Measurements from ENCODE around the gene GLP2R.
A peak's percentile ranks its signal among the peaks of the same experiment; 100 is the strongest.

Gene GLP2R

DNA sequence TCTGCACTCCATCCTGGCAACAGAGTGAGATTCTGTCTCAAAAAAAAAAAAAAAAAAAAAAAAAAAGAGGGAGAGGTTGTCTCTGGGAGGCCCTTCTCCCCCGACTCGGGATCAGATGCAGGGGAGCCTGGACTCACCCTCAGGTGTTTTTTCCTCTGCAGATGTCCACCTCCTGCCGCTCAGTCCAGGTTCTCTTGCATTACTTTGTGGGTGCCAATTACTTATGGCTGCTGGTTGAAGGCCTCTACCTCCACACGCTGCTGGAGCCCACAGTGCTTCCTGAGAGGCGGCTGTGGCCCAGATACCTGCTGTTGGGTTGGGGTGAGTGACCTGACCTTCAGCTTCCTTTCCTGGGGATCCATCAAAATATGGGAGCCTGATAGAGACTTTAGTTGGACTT is 34.1 kb downstream of the GLP2R start:
- DNase-seq = no peak

DNA sequence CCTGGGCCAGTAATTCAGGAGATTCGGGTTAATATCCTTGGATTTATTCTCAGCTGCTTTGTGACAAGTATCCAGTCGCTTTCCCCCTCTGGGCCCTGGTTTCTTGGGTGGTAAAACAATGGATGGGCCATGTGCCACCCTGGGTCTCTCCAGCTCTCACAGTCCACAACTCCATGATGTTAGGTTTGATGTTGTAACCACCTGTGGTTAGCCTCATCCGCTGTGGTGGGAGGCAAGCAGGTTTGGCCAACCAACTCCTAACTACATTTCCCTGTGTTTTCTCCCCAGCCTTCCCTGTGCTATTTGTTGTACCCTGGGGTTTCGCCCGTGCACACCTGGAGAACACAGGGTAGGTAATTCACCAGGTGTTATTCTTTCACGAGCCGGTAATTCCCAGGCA is 35.1 kb downstream of the GLP2R start:
- DNase-seq = no peak

DNA sequence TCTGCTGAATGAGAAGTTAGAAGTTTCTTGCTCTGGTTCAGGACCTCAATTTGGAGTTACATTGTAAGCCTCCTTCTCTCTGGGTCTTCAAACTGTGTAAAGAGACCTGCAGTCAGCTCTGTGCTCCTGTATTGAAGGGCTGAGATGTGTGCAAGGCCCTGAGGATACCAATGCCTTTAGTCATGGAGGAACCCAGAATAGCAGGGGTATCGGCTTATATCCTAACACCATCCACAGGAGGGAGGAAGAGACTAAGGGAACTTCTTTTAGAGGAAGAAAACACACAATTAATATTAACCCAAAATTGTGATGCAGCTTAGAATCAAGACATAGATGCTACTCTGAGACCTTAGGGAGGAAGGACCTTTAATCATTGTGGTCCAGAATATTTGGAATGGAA is 36.5 kb downstream of the GLP2R start:
- no peak for DNase-seq

DNA sequence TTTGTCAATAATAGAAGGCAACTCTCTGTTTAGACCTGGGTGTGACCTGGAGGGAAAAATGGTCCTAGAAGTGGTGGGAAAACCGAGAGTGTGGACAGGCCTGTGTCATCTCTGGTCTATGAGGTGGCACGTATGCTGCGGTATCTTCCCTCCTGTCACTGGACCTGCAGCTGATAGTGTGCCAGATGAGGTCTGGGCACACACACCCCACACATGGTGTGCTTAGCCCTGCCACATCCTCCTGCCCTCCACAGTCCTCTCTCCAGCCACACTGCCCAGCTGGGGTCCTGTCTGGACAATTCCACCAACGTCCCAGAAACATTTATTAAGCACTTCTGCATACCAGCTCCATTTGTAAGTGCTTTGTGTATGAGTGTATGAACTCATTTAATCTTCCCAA is 37.2 kb downstream of the GLP2R start:
- no peak for DNase-seq

DNA sequence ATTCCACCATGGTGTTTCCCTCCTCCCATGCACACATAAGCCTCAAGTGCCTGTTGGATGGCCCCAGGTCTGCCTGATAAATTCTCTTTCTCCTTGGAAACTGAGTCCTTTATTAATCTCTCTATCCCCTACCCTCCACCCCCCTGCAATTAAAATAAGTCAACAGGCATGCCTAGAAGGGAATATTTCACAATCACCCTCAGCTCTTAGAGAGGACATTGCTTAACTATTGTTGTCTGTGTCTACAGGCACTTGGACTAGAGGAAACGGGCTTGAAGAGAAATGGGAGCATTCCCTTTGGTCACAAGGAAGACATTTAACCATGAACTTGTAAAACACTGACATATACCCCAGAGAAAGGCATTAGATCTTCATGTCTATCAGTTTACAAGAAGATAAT is 39.9 kb downstream of the GLP2R start:
- no peak for DNase-seq

- DNase-seq = no peak
These were observed 42.8 kb downstream of the GLP2R start for GRCh38 chr17:9868552-9868951.

DNA sequence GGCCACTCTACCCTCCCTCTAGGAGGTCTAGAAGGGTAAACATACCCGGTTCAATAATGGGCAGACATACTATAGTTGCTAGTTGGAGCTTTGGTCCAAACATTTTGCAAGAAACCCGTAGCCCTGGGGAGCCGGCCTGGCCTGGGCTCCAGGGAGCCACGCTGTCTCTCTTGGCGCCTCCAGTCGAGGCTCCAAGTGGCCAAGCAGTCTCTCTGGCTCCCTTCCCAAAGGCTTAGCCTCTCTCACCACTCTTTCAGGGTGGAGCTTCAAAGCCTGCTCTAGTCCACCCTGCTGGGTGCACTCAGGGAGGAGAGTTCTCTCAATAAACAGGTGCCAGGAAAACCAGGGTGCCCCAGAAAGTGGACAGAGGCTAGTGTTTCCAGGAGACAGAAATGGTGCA is 47.1 kb downstream of the GLP2R start:
- DNase-seq = no peak

GRCh38 chr17:9874722-9875121 is 49.0 kb downstream of the GLP2R start:
- DNase-seq = no peak

- no peak for DNase-seq
These were observed 49.7 kb downstream of the GLP2R start for GRCh38 chr17:9875441-9875840.

DNA sequence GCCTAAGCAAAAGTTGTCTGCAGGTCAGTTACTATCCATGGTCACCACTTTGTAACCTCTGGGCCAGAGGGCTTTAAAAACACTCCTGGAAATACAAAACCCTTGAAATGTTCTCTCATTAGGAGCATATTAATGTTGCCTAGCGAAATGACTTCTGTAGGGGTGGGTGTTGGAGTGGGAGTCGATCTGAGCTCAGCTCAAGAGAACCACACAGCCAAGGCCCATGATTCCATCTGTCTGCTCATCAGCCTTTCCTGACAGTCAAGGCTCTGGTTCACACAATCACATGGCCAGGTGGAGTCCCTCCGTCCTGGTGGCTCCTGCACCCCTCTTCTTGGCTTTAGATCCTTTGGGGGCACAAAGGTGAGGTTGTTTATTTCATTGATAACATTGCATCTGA is 52.6 kb downstream of the GLP2R start:
- DNase-seq = no peak

DNA sequence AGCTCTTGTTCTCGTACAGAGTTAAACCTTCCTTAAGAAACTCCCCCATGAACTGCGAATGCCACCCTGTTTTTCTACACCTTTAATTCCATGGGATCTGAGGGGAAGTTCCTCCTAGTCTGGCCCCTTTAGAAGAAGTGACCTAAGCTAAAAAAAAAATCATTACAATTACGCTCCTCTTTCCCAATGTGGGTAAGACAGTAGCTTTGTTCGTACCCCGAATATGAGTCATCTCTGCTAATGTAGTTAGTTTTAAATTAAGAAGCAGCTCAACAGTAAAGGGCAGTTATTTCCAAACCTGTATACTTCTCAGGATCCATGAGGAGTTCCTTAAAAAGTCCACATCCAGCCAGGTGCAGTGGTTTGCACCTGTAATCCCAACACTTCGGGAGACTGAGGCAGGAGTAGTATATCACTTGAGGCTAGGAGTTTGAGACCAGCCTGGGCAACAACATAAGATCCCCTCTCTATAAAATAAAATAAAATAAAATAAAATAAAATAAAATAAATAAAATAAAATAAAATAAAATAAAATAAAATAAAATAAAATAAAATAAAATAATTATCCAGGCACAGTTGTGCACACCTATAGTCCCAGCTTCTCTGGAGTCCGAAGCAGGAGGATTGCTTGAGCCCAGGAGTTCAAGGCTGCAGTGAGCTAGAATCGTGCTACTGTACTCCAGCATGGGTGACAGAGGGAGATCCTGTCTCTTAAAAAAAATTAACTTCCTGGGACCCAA is 53.2 kb downstream of the GLP2R start:
- no peak for DNase-seq

DNA sequence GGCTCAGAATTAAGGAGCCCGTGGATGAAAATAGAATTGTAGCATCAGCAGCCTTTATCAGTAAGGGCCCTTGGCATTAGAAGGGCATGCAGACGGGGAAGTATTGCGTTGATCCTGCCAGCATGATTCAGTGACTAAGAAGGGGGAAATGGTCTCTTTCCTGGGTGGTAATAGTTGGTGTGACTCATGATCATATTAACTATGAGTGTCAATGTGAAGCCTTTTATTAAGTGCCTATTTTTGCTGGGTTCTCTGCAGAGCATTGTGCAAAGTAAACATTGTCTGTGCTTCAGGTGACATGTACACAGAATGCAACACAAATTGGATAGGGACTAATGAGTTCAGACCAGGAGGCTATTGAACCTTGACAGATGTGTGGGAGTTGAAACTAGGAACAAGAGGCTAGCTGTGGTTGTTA is 54.9 kb downstream of the GLP2R start:
- no peak for DNase-seq

- DNase-seq = no peak
These were observed 57.7 kb downstream of the GLP2R start for GRCh38 chr17:9883451-9883850.

DNA sequence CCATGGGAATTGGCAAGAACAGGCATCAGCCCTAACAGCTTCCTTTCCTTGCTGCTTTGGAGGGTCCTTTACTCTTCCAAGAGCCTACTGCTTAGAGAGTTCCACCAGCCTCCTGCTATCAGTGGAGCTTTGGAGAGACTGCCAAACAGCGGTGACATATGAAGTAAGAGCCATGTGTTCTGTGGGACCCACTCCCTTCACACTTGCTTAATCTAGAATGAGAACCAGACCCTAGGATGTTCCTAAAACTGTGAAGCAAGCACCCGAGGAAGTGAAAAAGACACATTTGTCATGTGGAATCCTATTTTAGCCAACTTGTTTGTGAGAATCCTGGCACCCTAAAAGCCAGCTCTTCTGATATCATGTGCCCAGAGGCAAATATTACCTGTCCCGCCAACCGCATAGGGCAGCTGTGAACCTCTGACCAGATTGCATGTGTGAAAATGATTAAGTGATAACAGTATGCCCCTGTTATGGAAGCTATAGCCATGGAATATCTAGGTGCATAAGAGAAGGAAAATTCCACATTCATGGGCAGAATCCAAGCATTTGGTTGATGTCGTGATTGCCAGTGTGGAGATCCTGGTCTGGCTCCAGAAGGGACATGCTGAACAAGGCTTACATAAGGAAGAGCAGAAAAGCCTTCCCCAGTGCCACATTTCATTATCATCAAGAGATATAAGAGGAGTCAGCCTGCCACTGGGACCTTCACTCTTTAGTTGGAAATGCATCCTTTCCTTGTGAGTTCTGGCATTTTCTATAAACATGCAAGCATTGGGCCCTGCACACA is 60.6 kb downstream of the GLP2R start:
- DNase-seq = no peak

GRCh38 chr17:9887508-9887907 is 61.8 kb downstream of the GLP2R start:
- no peak for DNase-seq

DNA sequence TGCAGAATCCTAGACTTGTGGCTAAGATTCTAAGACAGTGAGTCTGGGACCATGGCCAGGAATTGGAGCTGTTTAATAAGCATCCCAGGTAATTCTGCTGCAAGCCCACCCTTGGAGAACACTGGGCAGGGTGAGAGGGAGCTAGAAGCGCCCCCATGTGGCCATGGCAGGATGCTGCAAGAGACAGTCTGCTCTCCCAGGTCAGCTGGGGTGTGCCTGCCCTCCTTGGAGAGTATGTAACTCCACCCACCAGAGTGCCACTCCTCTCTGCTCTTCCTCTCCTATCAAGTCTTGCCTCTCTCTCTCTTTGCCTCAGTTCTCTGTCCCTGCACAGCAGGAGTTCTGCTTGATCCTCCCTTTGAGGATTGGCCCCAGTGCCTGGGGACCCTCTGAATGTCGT is 64.4 kb downstream of the GLP2R start:
- peak; percentile 29 for DNase-seq

- DNase-seq = no peak
These were observed 67.8 kb downstream of the GLP2R start for GRCh38 chr17:9893411-9894012.

- DNase-seq = no peak
These were observed 68.5 kb downstream of the GLP2R start for GRCh38 chr17:9894231-9894630.

GRCh38 chr17:9895923-9896322 is 70.2 kb downstream of the GLP2R start:
- DNase-seq = no peak

DNA sequence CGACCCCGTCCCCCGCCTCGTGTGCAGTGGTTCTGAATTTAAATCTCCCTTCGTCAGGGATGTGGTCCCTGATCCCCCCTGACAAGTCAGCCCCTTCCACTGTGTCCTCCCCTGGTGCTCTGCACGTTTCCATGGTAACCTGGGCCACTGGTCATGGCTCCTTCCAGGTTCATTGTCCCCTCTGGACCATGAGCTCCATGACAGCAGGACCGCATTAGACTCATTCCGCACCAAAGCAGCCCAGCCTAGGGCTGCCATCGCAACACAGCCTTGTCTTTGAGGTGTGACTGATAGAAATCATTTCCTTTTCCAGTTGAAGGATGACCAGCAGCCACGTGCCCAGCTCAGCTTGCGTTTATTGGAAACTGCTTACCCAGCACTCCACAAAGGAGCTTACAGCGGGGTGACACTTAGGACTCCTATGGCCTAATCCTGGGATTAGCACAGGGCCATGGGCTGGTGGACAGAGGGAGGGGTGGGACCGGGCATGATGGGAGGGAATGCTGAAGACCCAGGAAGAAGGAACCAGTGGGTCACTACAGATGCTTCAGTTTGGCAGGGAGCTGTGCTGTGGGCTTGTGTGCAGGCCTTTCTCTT is 71.7 kb downstream of the GLP2R start:
- DNase-seq = no peak

GRCh38 chr17:9898812-9899211 is 73.1 kb downstream of the GLP2R start:
- DNase-seq = no peak

- no peak for DNase-seq
These were observed 73.7 kb downstream of the GLP2R start for GRCh38 chr17:9899280-9900043.

GRCh38 chr17:9900044-9900594 is 74.4 kb downstream of the GLP2R start:
- no peak for DNase-seq

All from stimulated activated CD4-positive, alpha-beta T cell treated with anti-CD3 and anti-CD28 coated beads, Interleukin-15, amount 100 ng/mL, for 24 hours (primary cell).